Glomerular endothelial cell (primary cell): Measurements from ENCODE around the gene CFDP1. TPM values are rescaled to one million over a fixed set of nuclear protein-coding genes. Genes with fewer than 3 reads are reported as not detected.
"Not testable (repeated sequence)": the region's sequence is repeated elsewhere in the genome, so short reads cannot be mapped to it uniquely, and the experiment has no call there.

ENCODE experiments used
- DNase-seq: peaks from one replicate; pipeline ENCODE4 v3.0.0-alpha.2; 2011; ENCODE audit warnings: low read depth, low spot score; ENCODE audit errors: extremely low read depth
- total RNA-seq: library from RNA; depleted of rRNA; stranded (reverse); fragments of >200 nt; gene quantifications from 2 replicates; pipeline ENCODE4 v1.2.3, GENCODE V29; 2015

CFDP1 gene
- total RNA-seq, 1 donor from 2014 or later, result 74.8 TPM

DNA sequence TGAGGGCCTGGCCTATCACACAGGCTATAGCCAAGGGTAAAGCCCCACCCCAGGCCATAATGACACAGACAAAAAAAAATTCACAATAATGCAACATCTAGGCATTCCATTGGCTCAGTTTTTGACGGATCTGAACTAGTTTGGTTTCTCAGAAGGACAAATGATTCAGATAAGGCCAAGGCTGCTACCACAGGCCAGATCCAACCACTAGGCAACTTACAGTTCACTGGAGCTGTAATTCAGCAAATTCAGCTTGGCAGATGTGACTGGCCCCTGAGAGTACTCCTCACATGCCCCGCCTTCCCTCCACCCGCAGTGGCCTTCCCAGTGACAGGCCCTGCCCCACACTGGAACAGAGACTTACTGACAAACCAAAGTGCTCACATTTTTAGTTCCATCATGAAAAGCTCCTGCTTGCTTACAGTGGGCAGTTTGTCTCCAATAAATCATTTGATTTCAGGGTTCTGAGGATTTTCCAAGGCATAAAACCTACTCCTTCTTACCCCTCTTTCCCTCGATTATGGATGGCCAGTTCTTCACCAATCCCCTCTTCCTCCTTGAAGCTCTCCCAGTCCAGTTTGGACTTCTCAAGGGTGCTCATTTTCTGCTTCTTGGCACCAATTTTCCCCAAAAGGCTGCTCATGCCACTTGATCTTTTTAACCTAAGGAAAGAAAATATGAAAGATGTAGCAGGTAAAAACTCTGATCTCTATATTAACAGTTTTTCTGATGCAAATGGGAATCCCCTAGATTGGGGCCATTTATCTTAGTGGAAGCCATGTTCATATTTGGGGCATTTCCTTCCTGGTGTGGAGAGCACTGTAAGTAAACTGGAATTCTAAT, 128.6 kb downstream of the CFDP1 start:
- no peak for DNase-seq

DNA sequence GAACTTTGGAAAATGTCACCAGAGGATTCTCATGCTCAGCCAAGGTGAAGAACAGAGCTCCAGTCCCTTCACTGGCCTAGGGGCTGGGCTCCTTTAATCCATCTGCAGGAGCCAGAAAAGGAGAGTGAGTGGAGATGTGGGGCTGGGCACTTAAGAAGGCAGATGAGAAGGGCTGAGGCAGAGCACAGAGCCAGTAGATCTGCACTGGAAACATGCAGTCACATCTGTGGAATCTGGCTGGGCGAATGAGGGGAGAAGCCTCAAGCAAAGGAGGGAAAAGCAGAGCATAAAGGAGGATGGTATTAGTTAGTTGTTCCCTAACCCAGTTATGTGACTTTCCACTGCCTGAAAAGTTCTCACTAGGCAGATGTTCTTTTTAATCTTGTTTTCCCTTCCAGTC, 131.5 kb downstream of the CFDP1 start:
- DNase-seq, result no peak

DNA sequence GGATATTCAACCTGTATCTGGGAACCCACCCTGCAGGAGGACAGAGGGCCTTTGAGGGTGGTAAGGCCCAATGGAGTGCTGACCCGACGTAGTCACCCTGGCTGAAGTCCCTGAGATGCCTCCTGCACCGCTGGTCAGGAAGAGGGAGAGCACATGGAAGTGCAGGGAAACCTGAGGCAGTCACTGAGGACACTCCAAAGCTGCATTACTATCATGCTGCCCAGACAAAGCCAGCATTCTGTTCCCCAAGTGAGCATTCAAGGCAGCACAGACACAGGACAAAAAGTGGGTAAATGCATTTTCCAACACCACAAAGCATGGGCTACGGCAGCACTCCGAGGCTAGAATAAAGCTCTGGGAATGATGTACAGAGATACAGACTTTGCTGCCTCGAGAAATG, 135.0 kb downstream of the CFDP1 start:
- DNase-seq, result no peak

DNA sequence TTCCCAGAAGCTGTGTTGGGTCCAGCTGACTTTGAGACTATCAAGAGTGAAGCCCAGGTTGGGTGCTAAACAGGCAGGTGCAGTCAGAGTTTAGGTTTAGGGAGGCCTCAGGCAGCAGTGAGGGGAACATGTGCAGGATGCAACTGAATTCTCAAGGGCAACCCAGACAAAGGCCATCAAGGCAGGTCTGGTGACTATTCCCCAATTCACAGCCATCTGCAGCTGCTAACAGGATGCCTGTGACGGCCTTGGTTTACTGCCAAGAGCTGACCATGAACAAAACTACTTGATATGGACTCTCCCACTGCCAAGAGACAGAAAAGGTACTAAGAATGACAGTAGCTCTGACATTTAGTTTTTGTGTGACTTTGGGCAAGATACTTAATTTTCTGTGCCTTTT, 136.7 kb downstream of the CFDP1 start:
- DNase-seq, result peak; percentile 71

DNA sequence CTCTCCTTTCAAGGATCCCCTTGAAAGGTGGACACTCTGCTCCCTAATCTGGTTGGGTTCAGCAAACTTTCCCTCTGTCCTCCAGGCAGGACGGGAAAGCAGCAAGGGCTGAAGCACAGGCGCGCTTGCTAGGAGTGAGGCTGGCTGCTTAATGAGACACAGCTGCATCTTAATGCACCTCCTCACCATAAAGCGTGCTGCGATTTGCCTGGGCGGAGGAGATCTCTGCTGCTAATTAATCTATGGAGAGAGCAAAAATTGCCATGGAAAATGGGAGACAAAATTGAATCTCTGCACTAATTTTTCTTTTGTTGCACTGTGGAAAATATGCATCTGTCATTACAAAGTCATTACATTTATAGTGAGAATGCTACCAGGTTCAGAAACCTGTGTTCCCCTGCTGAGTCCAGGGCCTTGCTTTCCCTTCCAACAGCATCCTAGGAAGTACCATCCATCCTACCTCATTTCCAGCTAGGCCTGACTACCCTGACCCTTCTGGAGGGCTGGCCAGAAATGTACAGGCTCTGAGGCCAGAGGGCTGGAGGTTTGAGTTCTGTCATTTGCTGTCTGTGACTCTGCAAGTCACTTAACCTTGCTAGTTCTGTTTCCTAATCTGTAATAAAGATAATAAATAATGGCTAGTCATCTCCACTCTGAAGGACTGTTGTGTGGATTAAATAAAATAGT, 138.4 kb downstream of the CFDP1 start:
- DNase-seq, result no peak

DNA sequence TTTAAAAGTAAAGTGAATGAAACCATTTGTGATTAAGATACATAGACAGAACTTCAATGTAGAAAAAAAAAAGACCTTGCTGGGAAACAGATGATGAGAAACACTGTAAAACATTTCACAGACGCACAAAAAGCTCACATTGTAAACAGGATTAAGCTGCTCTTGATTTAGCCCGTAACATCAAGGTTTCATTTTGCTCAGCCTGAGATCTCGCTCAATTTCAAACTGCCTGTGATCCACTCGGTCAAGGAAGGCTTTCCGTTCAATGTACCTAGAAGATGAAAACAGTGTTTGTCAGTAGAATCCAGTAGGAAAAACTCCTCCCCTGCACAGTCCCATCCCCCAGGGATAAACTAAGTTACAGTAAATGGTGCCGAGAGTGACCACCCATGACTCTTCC, 139.5 kb downstream of the CFDP1 start:
- DNase-seq, result no peak

DNA sequence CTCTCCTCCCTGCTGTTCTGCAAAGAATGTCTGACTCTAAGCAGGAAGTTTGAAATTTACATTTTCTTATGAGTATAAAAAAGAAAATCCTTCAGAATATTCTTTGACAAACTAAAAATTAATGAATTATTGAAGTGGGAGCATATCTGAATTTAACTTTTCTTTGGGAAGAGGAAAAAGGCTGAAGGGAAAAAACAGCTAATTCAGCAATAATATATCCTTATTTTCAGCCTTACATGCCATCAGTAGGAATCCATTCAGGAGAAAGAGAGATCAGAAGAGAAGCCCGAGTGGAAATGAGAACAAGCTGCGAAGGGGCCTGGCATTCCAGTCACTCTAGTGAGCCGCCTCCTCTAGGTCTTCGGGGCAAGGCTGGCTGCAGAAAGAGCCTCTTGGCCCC, 140.1 kb downstream of the CFDP1 start:
- no peak for DNase-seq

DNA sequence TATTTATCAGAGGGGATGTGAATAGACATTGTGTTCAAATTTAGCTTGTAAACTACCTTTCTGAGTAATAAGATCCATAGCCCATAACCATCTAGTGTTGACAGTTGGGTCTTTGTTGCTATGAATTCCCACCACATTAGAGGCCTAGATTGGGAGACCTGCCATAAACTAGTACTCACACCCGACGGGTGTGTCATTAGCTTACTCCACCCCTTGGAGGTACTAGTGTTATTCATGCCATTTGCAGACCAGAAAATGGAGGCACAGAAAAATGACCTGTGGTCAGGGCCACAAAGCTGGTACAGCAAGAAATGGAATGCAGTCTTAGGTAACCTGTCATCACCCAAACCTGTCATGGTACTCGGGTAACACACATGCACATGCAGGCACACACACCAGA, 140.6 kb downstream of the CFDP1 start:
- no peak for DNase-seq

DNA sequence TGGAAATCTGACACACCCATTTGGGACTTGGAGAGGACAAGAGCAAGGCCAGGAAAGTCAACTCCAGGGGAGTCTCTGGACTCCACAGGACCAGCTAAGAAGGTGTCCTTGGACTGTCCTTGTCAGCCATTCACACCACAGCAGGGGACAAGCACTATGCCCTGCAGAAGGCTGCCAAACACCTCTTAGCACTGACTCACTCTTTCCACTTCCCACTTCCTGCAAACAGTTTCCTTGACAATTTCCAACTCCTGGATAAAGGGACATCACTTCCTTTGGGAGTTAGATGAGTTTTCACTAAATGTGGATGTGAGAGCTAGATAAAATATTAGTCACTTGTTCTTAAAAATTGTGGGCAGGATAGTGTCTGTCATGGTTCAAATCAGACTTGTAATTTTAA, 144.1 kb downstream of the CFDP1 start:
- no peak for DNase-seq

DNA sequence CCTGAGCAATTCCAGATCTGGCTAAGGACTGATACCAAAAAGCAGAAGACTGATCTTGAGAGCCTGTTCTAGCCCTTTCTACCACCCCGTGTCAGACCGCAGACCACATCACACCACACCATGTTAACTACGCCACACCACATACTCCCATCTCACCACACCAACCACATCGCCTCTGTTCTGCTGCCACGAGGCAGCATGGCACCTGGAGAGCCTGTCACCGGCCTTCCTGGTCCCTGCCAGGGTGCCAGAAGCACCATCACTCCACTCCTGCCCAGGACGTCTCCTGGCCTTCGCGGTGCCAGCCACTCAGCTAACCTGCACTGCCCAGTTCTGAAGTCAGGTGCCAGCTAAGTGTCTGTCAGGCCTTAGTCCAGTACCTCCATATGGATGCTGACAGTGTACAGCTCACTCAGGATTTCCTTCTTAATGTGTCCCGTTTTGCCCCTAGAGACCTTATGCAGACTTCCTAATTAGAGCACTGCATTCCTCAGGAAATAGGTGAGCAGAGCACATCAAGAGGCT, 144.6 kb downstream of the CFDP1 start:
- no peak for DNase-seq

DNA sequence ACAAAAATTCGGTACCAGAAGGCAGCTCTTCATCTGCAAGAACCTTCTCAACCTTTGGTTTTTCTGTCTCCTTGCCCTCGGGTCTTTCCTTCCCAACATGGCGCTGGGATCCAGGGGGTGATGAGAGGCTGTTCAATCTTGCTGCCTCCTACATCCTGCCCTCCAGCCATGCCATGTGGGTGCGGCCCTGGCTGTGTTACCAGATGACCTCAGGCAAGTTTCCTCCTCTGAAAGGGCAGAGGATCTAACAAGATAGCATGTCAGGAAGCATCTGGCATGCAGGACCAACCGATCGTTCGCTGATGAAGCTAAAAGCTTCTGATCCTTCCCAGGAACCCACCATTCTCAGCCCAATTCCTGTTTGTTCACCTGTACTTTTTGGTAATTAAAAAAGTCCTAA, 145.1 kb downstream of the CFDP1 start:
- DNase-seq, result no peak

DNA sequence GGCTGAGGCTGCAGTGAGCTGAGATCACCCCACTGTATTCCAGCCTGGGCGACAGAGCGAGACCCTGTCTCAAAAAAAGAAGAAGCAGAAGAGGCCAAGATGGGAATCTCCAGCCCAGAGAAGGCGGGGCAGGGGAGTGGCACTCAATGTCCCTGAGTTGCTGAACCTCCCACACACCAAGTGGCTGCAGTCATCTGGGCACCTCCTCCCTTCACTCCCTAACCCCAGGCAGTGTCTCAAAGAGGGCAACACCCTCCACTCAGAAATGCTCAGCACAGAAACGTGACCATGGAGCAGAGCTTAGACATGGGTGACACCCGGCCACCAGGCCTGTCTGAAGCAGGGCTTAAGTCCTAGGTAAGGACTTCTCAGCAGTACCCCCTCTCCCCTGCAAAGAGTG, 145.6 kb downstream of the CFDP1 start:
- no peak for DNase-seq

DNA sequence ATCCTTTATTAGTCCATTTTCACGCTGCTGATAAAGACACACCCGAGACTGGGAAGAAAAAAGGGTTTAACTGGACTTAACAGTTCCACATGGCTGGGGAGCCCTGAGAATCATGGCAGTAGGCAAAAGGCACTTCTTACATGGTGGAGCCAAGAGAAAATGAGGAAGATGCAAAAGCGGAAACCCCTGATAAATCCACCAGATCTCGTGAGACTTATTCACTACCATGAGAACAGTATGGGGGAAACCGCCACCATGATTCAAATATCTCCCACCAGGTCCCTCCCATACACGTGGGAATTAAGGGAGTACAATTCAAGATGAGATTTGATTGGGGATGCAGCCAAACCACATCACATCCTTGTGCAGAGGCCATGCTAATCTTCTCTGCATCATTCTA, 146.9 kb downstream of the CFDP1 start:
- DNase-seq, result no peak

DNA sequence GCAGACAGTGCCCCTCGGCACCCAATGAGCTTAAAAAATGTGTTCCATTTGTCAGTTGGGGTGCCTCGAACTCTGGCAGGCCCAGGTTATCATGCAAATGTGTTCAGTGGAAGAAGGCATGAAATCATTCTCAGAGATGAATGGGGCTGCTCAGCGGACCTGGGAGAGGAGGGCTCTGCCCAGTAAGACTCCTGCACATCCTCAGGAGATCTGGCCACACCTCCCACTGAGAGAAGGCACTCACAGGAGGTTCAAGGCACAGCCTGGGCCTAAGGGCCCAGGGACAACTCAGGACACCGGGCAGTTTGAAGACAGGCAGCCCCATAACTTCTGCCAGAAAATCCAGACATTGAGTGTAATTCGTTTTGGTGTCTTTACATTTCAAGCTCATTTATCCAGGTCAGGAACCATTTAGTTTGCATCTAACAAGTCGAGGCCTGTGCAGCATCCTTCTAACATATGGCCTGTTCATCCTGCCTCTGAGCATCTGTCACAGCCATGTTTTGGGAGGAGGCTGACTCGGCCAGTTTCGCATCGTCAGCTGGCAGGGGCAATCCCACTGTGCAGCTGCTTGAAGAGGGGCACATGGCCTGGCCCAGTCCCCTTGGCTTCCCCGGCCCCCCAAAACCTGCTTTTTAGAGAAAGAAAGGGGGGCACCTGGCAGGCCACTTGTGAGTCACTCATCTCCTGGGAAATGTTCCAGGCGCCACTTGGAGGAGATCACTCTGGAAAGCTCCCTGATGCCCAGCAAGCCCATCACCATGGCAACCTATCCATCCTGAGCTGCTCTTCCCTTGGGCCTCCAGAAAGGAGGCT, 150.6 kb downstream of the CFDP1 start:
- DNase-seq, result no peak

DNA sequence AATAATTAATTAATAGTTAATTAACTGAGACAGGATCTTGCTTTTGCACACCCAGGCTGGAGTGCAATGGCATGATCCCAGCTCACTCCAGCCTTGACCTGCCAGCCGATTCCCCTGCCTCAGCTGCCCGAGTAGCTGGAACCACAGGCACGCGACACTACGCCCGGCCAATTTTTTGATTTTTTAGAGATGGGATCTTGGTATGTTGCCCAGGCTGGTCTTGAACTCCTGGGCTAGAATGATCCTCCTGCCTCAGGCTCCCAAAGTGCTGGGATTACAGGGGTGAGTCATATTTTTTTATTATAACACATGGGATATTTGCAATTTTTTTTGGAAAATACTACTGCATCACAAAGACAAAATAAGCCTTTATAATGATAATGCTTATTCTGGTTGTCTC, 151.5 kb downstream of the CFDP1 start:
- DNase-seq, result no peak

DNA sequence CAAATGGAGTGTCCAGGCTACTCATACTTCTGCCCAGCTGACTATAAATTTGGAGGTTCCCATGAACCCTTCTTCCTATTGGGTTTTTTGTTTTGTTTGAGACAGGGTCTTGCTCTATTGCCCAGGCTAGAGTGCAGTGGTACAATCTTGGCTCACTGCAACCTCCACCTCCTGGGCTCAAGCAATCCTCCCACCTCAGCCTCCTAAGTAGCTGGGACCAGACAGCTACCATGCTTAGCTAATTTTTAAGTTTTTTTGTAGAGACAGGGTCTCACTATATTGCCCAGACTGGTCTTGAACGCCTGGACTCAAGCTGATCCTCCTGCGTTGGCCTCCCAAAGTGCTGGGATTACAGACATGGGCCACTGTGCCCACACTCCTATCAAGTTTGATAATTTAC, 152.3 kb downstream of the CFDP1 start:
- DNase-seq, result not testable (repeated sequence)

DNA sequence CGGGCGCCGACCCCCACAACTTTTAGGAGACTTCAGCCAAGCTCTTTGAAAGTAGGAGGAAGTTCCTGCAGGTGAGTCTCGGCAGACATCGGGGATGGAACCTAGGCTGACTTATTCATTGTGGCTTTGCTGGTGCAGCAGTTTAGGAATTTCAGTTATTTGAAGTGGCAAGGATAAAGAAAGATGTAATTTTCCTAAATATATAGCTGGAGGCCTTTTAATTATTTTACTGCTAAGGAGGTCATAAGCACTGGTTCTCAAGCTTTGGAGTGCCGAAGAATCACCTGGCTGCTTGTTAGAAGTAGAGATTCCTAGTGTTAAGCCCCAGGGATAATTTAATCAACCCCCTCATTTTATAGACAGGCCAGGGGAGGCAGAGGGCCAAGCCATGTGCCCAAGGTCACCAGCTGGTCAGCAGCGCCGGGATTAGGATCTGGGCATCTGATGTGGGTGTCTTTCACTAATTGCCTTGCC, 152.9 kb downstream of the CFDP1 start:
- no peak for DNase-seq

DNA sequence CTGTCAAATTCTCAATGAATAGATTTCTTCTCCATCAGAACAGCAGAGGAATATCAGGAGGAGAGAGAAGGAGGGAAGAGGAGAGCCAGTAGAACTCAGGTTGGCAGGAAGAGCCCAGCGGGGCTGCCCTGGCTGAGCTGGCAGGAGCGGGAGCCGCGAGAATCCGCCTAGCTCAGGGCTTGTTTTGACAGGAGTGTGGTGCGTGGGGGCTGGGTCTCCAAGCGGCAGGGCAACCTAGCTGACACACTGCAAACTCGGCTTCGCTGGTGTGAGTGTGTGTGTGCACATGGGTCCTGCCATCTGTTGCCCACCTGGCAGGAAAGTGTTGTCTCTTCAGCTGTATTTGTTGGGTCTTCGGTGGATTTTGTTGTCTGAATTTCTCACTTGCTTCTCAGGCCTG, 154.0 kb downstream of the CFDP1 start:
- no peak for DNase-seq

DNA sequence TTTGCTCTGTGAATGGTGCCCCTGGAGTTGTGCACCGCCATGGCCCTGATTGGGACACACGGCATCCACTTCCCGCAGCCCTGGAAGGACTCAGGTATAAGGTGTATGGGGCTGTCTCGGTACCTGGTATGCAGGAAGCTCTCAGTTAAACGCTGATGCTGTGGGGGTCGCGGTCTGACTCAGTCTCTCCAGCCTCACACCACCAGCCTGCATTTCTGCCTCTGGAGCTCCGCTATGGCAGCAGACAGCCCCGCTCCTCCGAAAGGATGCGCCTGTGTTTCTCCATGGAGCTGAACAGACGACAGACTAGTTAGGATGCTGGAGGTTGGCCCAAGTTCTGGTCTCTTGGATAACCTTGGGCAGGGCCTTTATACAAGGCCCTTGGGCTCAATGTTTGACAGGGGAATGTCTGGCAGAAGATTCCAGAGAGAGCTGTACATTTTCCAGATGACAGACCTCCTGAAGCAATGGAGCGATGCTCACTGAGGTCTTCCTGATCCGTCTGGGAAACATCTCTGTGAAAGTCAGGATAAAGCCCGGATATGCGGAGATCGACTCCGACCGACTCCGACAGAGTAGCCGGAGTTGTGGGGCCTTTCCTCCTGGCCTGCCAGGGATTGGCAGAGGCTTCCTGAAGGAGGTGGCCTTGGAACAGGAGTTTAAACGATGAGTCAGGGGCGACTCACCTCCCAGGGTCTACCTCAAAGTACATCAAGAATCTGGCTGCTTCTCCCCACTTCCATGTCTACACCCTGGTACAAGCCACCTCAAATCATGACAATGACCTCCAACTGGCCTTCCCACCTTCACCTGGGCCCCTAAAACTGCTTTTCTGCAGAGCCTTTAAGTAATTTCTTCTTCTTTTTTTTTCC, 160.0 kb downstream of the CFDP1 start:
- no peak for DNase-seq

DNA sequence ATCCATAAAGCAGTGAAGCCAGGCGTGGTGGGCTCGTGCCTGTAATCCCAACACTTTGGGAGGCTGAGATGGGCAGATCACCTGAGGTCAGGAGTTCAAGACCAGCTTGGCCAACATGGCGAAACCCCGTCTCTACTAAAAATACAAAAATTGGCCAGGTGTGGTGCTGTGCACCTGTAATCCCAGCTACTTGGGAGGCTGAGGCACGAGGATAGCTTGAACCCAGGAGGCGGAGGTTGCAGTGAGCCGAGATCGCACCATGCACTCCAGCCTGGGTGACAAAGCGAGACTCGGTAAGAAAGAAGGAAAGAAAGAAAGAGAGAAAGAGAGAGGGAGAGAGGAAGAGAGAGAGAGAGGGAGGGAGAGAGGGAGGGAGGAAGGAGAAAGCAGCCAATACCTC, 160.7 kb downstream of the CFDP1 start:
- DNase-seq, result not testable (repeated sequence)
